CD4-positive, CD25-positive, alpha-beta regulatory T cell (primary cell): Measurements from ENCODE around the gene ADGRB3. TPM values are rescaled to one million over a fixed set of nuclear protein-coding genes. Genes with fewer than 3 reads are reported as not detected.

Source experiments
- ATAC-seq, 2 donors: fragments of 150-1000 bp; cut with Tn5 transposase; one replicate each; pipeline ENCODE4 v1.10.0; 2021; ENCODE audit warnings: low read depth in 2 of 2, moderate number of reproducible peaks in 2 of 2, moderate library complexity in 1 of 2
- DNase-seq, 3 donors: peaks; one replicate each; pipeline versions ENCODE4 v3.0.0 to v3.0.0-alpha.2; 2012 to 2022; ENCODE audit warnings: mixed read lengths in 1 of 3
- H3K27ac ChIP-seq: one replicate; pipeline ENCODE4 v1.7.0; 2013; ENCODE audit warnings: mild to moderate bottlenecking, low read length; ENCODE audit not compliant: insufficient read depth, poor library complexity, severe bottlenecking
- H3K27me3 ChIP-seq: one replicate; pipeline ENCODE4 v1.7.0; 2013; ENCODE audit warnings: low read length; ENCODE audit not compliant: control insufficient read depth, insufficient read depth
- H3K36me3 ChIP-seq: one replicate; pipeline ENCODE4 v1.7.0; 2013; ENCODE audit warnings: mild to moderate bottlenecking, low read length, moderate library complexity; ENCODE audit not compliant: control insufficient read depth, insufficient read depth
- H3K4me1 ChIP-seq: 2 replicates; pipeline ENCODE4 v1.7.0; 2013; ENCODE audit warnings: mild to moderate bottlenecking, low read length; ENCODE audit not compliant: insufficient read depth, control insufficient read depth, poor library complexity, severe bottlenecking
- H3K4me3 ChIP-seq: one replicate; pipeline ENCODE4 v1.7.0; 2013; ENCODE audit warnings: low read depth, mild to moderate bottlenecking, low read length, moderate library complexity
- H3K9me3 ChIP-seq, 2 experiments: 1 replicate in 1 of 2; 2 replicates in 1 of 2; pipeline ENCODE4 v1.7.0; 2013; ENCODE audit warnings: low read length in 2 of 2, mild to moderate bottlenecking in 1 of 2, moderate library complexity in 1 of 2; ENCODE audit not compliant: control insufficient read depth in 2 of 2
- H3K27ac Mint-ChIP-seq, 3 donors: one replicate each; pipeline ENCODE4 v1.8.0; 2020 to 2022; ENCODE audit warnings: mild to moderate bottlenecking in 3 of 3, mixed read lengths in 3 of 3, moderate library complexity in 2 of 3
- H3K27me3 Mint-ChIP-seq: one replicate; pipeline ENCODE4 v1.8.0; 2022; ENCODE audit warnings: mild to moderate bottlenecking, mixed read lengths
- H3K36me3 Mint-ChIP-seq: one replicate; pipeline ENCODE4 v1.8.0; 2020; ENCODE audit warnings: mixed read lengths
- H3K4me1 Mint-ChIP-seq, 4 donors: one replicate each; pipeline ENCODE4 v1.8.0; 2020 to 2022; ENCODE audit warnings: mixed read lengths in 4 of 4, mild to moderate bottlenecking in 1 of 4
- H3K4me3 Mint-ChIP-seq, 4 donors: one replicate each; pipeline ENCODE4 v1.8.0; 2020 to 2022; ENCODE audit warnings: mild to moderate bottlenecking in 4 of 4, mixed read lengths in 4 of 4, moderate library complexity in 3 of 4
- H3K9me3 Mint-ChIP-seq, 7 donors: one replicate each; pipeline ENCODE4 v1.8.0; 2020 to 2022; ENCODE audit warnings: mixed read lengths in 7 of 7, mild to moderate bottlenecking in 3 of 7, moderate library complexity in 2 of 7
- polyA plus RNA-seq, 4 donors: library from polyadenylated mRNA; unstranded; fragments of 300-500 nt; fragmentation: Illumina TruSeq; gene quantifications; one replicate each; pipeline ENCODE4 v1.2.3, GENCODE V29; 2021
- total RNA-seq: library from RNA; stranded (reverse); gene quantifications from one replicate; pipeline ENCODE4 v1.2.3, GENCODE V29; 2022

Gene ADGRB3
- total and polyA plus RNA-seq, 5 donors from 2014 or later, result not detected

DNA sequence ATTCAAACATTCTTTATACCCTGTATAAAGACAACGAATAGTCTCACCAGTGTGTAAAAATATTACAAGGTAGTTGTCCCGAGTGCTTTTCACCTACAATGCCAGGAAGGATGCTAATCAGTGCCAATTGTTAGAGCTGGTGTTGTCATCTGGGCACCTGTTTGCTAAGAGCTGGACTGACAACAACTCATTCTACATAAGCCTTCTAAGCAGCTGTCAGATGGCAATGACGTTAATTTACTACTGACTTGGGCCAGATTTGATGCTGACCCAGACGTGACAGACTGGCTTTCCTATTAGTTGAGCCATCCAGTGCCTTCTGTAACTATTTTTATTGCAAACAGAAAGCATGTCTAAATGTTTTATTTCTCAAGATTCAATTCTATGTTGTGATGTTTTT is 355.2 kb downstream of the ADGRB3 start:
- Histone ChIP-seq H3K36me3 (no peaks in the 10 kb centered on the region), H3K27ac (no peak overlapping the region), H3K4me3 (no peak overlapping the region), H3K27me3 (no peaks in the 10 kb centered on the region), H3K4me1 (no peaks in the 10 kb centered on the region), H3K9me3 (no peaks in the 10 kb centered on the region)
- Mint-ChIP-seq H3K4me1 (no peaks in the 10 kb centered on the region), H3K36me3 (no peaks in the 10 kb centered on the region), H3K27ac (no peak overlapping the region), H3K27me3 (no peaks in the 10 kb centered on the region), H3K9me3 (peaks cover 0 to 2% (median 0%) of the 10 kb centered on the region in 7 donors), H3K4me3 (no peak overlapping the region)
- DNase-seq (no peak), ATAC-seq (no peak)

DNA sequence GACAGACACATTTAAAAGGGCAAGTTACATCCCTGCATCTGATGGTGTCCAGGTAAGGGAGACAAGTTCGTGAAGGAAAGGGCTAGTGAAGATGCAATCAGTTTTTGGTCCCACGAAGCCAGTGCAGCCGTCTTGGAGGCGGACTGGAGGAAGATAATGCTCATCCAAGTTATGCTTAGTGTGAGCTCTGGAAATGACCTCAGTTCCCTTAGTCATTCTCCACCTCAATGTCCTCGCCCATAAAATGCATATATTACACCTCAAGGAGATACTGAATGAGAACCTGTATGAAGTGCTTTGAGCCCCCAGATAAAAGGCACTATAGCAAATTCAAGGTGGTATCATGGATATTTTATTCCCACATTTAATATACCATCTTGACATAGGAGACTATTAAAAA is 358.8 kb downstream of the ADGRB3 start:
- Mint-ChIP-seq H3K4me1 (peaks cover 0 to 5% (median 0%) of the 10 kb centered on the region in 4 donors), H3K4me3 (no peak overlapping the region), H3K27me3 (no peaks in the 10 kb centered on the region), H3K27ac (no peak overlapping the region), H3K9me3 (peaks cover 0 to 6% (median 0%) of the 10 kb centered on the region in 7 donors), H3K36me3 (no peaks in the 10 kb centered on the region)
- no peaks in the 10 kb centered on the region for H3K36me3 ChIP-seq
- H3K4me3 ChIP-seq, result no peak overlapping the region
- no peaks in the 10 kb centered on the region for H3K4me1 ChIP-seq
- ATAC-seq, result no peak
- no peak overlapping the region for H3K27ac ChIP-seq
- H3K9me3 ChIP-seq, result no peaks in the 10 kb centered on the region
- H3K27me3 ChIP-seq, result no peaks in the 10 kb centered on the region
- no peak for DNase-seq

DNA sequence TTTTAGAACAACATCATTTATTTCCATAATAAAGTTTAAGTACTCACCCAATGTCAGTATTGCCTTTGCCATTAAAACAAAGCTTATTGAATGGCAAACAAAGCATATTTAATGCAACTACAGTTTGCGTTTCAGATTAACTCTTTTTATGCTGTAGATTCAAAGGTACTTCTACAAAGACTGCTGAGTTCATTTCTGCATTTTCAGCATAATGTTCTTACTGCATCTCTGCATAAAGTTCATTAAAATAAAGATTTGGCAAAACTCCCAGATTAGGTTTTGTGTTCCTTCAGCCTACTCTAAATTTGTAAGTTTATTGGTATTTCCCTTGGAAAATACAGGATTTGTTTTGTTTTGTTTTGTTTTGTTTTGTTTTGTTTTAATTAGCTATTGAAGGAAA is 359.4 kb downstream of the ADGRB3 start:
- ATAC-seq (no peak), DNase-seq (no peak)
- Mint-ChIP-seq H3K27me3 (no peaks in the 10 kb centered on the region), H3K27ac (no peak overlapping the region), H3K4me1 (peaks cover 0 to 5% (median 0%) of the 10 kb centered on the region in 4 donors), H3K9me3 (peaks cover 0 to 5% (median 0%) of the 10 kb centered on the region in 7 donors), H3K36me3 (no peaks in the 10 kb centered on the region), H3K4me3 (no peak overlapping the region)
- no peaks in the 10 kb centered on the region for H3K27me3 ChIP-seq
- H3K4me1 ChIP-seq, result no peaks in the 10 kb centered on the region
- H3K9me3 ChIP-seq, result no peaks in the 10 kb centered on the region
- H3K4me3 ChIP-seq, result no peak overlapping the region
- no peak overlapping the region for H3K27ac ChIP-seq
- H3K36me3 ChIP-seq, result no peaks in the 10 kb centered on the region

DNA sequence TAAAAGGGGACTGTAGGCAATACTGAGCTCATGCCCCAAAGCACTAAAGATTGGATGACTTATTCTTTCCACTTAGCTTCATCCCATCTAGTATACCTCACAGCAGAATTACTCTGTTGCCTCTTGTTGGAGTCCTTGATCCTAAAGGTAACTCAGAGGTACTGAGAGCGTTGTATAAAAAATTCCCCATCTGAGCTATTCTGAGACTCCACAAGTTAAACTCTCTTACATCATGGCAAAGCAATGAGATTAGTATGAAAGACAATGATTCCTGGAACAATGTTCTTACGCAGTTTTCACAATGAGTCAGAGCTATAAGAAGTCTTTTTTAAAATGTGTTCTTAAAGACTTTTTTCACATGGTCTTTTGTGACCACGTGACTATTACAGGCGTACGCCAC is 370.1 kb downstream of the ADGRB3 start:
- no peaks in the 10 kb centered on the region for H3K4me1 ChIP-seq
- Mint-ChIP-seq H3K9me3 (peaks cover 0 to 5% (median 0%) of the 10 kb centered on the region in 7 donors), H3K4me1 (no peaks in the 10 kb centered on the region), H3K36me3 (no peaks in the 10 kb centered on the region), H3K4me3 (no peak overlapping the region), H3K27me3 (no peaks in the 10 kb centered on the region), H3K27ac (no peak overlapping the region)
- H3K36me3 ChIP-seq, result no peaks in the 10 kb centered on the region
- no peaks in the 10 kb centered on the region for H3K9me3 ChIP-seq
- DNase-seq (no peak), ATAC-seq (no peak)
- H3K4me3 ChIP-seq, result no peak overlapping the region
- H3K27ac ChIP-seq, result no peak overlapping the region
- H3K27me3 ChIP-seq, result no peaks in the 10 kb centered on the region

DNA sequence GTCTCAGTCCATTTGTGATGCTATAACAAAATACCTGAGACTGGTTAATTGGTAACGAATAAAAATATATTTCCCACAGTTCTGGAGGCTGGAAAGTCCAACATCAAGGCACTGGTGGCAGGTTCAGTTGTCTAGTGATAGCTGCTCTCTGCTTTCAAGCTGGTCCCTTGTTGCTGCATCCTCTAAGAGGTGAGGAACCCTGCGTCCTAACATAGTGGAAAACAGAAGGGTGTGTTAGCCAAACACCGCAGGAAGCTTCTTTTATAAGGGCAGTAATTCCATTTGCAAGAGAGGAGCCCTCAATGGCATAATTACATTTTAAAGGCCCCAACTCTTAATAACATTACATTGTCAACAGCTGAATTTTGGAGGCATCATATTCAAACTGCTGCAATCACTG is 372.7 kb downstream of the ADGRB3 start:
- H3K27me3 Mint-ChIP-seq, result no peaks in the 10 kb centered on the region
- no peaks in the 10 kb centered on the region for H3K27me3 ChIP-seq
- H3K27ac ChIP-seq, result no peak overlapping the region
- H3K4me1 Mint-ChIP-seq, result no peaks in the 10 kb centered on the region
- no peaks in the 10 kb centered on the region for H3K36me3 Mint-ChIP-seq
- ATAC-seq (no peak), DNase-seq (no peak)
- H3K4me3 Mint-ChIP-seq, result no peak overlapping the region
- H3K36me3 ChIP-seq, result no peaks in the 10 kb centered on the region
- H3K27ac Mint-ChIP-seq, result no peak overlapping the region
- H3K9me3 ChIP-seq, result no peaks in the 10 kb centered on the region
- H3K4me1 ChIP-seq, result no peaks in the 10 kb centered on the region
- H3K4me3 ChIP-seq, result no peak overlapping the region
- peaks cover 0 to 6% (median 0%) of the 10 kb centered on the region in 7 donors for H3K9me3 Mint-ChIP-seq

DNA sequence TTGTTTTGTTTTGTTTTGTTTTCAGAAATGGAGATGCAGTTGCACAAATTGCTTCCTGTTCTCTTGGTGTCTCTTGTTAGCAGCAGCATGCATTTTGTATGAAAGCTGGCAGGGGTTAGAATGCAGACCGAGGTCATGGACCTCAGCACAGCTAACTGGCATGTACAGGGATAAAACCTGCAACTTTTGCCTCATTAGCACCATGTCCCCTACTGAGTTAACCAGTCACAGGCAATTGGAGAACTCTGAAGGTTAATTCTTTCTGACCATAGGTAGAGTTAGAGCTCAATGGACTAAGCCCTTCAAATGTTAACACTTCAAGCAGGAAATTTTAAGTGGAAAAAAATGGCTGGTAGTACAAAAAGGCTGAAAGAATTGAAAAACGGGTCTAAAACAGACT is 377.1 kb downstream of the ADGRB3 start:
- no peak for DNase-seq
- Mint-ChIP-seq H3K4me1 (no peaks in the 10 kb centered on the region), H3K4me3 (no peak overlapping the region), H3K27ac (no peak overlapping the region), H3K36me3 (no peaks in the 10 kb centered on the region), H3K9me3 (peaks cover 0 to 3% (median 0%) of the 10 kb centered on the region in 7 donors), H3K27me3 (no peaks in the 10 kb centered on the region)
- Histone ChIP-seq H3K4me3 (no peak overlapping the region), H3K27ac (no peak overlapping the region), H3K9me3 (no peaks in the 10 kb centered on the region), H3K4me1 (no peaks in the 10 kb centered on the region), H3K36me3 (no peaks in the 10 kb centered on the region), H3K27me3 (no peaks in the 10 kb centered on the region)
- ATAC-seq, result no peak

DNA sequence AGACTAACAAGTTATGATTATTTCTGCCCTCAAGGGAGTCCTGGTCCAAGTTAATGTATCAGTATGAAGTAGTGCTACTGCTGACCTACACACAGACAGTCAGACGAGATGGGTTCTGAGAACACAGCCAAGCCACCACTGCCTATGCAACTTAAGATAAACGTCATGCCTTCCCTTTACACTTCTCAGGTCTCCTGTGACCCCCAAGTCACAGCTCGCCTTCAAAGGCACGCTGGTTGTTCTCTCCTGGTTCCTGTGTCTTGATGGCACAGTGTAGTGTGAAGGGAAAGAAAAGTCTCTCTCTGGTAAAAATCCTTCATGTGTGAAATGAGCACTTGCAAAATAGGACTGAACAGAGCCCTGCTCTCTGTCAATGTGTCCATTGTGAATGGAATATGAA is 377.8 kb downstream of the ADGRB3 start:
- Mint-ChIP-seq H3K27me3 (no peaks in the 10 kb centered on the region), H3K9me3 (peaks cover 0 to 3% (median 0%) of the 10 kb centered on the region in 7 donors), H3K4me1 (no peaks in the 10 kb centered on the region), H3K27ac (no peak overlapping the region), H3K36me3 (no peaks in the 10 kb centered on the region), H3K4me3 (no peak overlapping the region)
- Histone ChIP-seq H3K4me1 (no peaks in the 10 kb centered on the region), H3K9me3 (no peaks in the 10 kb centered on the region), H3K4me3 (no peak overlapping the region), H3K27me3 (no peaks in the 10 kb centered on the region), H3K36me3 (no peaks in the 10 kb centered on the region), H3K27ac (no peak overlapping the region)
- DNase-seq (no peak), ATAC-seq (no peak)

DNA sequence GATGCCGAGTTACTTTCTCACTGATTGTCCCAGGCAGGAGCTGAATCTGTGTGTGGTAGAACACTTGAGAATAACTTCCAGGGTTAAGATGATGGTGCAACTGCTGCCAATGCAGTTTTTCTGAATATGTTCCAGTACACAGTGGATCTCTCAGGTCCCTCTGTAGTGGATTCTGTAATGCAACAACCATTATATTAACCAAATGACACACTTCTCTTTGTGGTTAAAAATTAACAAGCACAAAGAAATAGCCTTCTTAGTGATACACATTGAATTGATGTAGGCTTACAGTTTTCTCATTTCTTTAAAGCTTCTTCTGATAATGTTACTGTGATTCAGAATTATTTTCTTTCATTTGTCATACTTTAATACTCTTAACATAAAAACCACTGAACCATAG is 383.8 kb downstream of the ADGRB3 start:
- H3K9me3 ChIP-seq, result no peaks in the 10 kb centered on the region
- no peaks in the 10 kb centered on the region for H3K36me3 ChIP-seq
- Mint-ChIP-seq H3K27me3 (no peaks in the 10 kb centered on the region), H3K36me3 (no peaks in the 10 kb centered on the region), H3K27ac (no peak overlapping the region), H3K9me3 (peaks cover 0 to 6% (median 0%) of the 10 kb centered on the region in 7 donors), H3K4me3 (no peak overlapping the region), H3K4me1 (no peaks in the 10 kb centered on the region)
- H3K4me3 ChIP-seq, result no peak overlapping the region
- ATAC-seq (no peak), DNase-seq (no peak)
- no peaks in the 10 kb centered on the region for H3K4me1 ChIP-seq
- H3K27ac ChIP-seq, result no peak overlapping the region
- H3K27me3 ChIP-seq, result no peaks in the 10 kb centered on the region
